Measurements from ENCODE around the gene LAMC2.

LAMC2 gene

GRCh38 chr1:183293241-183293640 lies 107.2 kb downstream of the LAMC2 start:
- TF ChIP-seq REST (IDR thresholded peaks at IDR 0.05; ENCODE audit: insufficient read depth in 1 of 2, low read depth in 2 of 2, low read length in 2 of 2) (no peak), TAF1 (IDR thresholded peaks at IDR 0.05; ENCODE audit: borderline replicate concordance, insufficient read depth, low read length) (no peak), FOXP2 (optimal IDR thresholded peaks at IDR 0.05; ENCODE audit: borderline replicate concordance, extremely low read depth, extremely low read length, insufficient read depth) (no peak), SIN3A (IDR thresholded peaks at IDR 0.05; ENCODE audit: borderline replicate concordance, insufficient read depth, low read length) (no peak), POLR2AphosphoS5 (IDR thresholded peaks at IDR 0.05; ENCODE audit: low read depth, low read length) (no peak)

GRCh38 chr1:183293876-183294275 lies 107.8 kb downstream of the LAMC2 start:
- TF ChIP-seq FOXP2 (optimal IDR thresholded peaks at IDR 0.05; ENCODE audit: borderline replicate concordance, extremely low read depth, extremely low read length, insufficient read depth): no peak

Measured in PFSK-1 (cell line).